Panc1 (cell line): Measurements from ENCODE around the gene ANGPTL1.

ENCODE experiments used
- POLR2AphosphoS5 ChIP-seq: IDR thresholded peaks from 2 replicates; pipeline ENCODE4 v1.6.1; 2012; ENCODE audit warnings: mild to moderate bottlenecking, low read depth, low read length, moderate library complexity
- SIN3A ChIP-seq: IDR thresholded peaks from 2 replicates; pipeline ENCODE4 v1.6.1; 2012; ENCODE audit warnings: low read depth, mild to moderate bottlenecking, low read length, moderate library complexity, borderline replicate concordance; ENCODE audit not compliant: insufficient read depth
- TF ChIP-seq, protein P1 (sequence below): fragments of 450-650 bp; IDR thresholded peaks from 2 replicates; pipeline ENCODE4 v1.5.1; 2017; ENCODE audit warnings: mild to moderate bottlenecking
- TF ChIP-seq, protein P2 (sequence below), 2 experiments: IDR thresholded peaks; 2 replicates each; pipeline ENCODE4 v1.6.1; 2011 to 2012; ENCODE audit warnings: low read depth in 2 of 2, control low read depth in 1 of 2, low read length in 1 of 2, mild to moderate bottlenecking in 1 of 2, moderate library complexity in 1 of 2; ENCODE audit not compliant: insufficient read depth in 1 of 2

- TF ChIP-seq, protein P1, sequence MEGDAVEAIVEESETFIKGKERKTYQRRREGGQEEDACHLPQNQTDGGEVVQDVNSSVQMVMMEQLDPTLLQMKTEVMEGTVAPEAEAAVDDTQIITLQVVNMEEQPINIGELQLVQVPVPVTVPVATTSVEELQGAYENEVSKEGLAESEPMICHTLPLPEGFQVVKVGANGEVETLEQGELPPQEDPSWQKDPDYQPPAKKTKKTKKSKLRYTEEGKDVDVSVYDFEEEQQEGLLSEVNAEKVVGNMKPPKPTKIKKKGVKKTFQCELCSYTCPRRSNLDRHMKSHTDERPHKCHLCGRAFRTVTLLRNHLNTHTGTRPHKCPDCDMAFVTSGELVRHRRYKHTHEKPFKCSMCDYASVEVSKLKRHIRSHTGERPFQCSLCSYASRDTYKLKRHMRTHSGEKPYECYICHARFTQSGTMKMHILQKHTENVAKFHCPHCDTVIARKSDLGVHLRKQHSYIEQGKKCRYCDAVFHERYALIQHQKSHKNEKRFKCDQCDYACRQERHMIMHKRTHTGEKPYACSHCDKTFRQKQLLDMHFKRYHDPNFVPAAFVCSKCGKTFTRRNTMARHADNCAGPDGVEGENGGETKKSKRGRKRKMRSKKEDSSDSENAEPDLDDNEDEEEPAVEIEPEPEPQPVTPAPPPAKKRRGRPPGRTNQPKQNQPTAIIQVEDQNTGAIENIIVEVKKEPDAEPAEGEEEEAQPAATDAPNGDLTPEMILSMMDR, result no peak
- TF ChIP-seq, protein P2, sequence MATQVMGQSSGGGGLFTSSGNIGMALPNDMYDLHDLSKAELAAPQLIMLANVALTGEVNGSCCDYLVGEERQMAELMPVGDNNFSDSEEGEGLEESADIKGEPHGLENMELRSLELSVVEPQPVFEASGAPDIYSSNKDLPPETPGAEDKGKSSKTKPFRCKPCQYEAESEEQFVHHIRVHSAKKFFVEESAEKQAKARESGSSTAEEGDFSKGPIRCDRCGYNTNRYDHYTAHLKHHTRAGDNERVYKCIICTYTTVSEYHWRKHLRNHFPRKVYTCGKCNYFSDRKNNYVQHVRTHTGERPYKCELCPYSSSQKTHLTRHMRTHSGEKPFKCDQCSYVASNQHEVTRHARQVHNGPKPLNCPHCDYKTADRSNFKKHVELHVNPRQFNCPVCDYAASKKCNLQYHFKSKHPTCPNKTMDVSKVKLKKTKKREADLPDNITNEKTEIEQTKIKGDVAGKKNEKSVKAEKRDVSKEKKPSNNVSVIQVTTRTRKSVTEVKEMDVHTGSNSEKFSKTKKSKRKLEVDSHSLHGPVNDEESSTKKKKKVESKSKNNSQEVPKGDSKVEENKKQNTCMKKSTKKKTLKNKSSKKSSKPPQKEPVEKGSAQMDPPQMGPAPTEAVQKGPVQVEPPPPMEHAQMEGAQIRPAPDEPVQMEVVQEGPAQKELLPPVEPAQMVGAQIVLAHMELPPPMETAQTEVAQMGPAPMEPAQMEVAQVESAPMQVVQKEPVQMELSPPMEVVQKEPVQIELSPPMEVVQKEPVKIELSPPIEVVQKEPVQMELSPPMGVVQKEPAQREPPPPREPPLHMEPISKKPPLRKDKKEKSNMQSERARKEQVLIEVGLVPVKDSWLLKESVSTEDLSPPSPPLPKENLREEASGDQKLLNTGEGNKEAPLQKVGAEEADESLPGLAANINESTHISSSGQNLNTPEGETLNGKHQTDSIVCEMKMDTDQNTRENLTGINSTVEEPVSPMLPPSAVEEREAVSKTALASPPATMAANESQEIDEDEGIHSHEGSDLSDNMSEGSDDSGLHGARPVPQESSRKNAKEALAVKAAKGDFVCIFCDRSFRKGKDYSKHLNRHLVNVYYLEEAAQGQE (IDR thresholded peaks at IDR 0.05; ENCODE audit: insufficient read depth in 1 of 2, low read depth in 2 of 2, low read length in 1 of 2), result no peak
- TF ChIP-seq SIN3A (no peak), POLR2AphosphoS5 (no peak)
These were observed 60.3 kb downstream of the ANGPTL1 start for GRCh38 chr1:178810585-178810984.
